Measurements from ENCODE around the gene AGPAT3.

AGPAT3 gene

GRCh38 chr21:43909741-43910400 is 44.8 kb downstream of the AGPAT3 start:
- DNase-seq: peak in 2 of 3 experiments; percentile 12 to 14

GRCh38 chr21:43910460-43910859 is 45.4 kb downstream of the AGPAT3 start:
- no peak for DNase-seq

- no peak for DNase-seq
These were observed 46.3 kb downstream of the AGPAT3 start for GRCh38 chr21:43911015-43911934.

GRCh38 chr21:43911935-43912487 is 47.0 kb downstream of the AGPAT3 start:
- no peak for DNase-seq

- DNase-seq: no peak
These were observed 47.5 kb downstream of the AGPAT3 start for GRCh38 chr21:43912500-43912899.

GRCh38 chr21:43912910-43913309 is 47.9 kb downstream of the AGPAT3 start:
- no peak for DNase-seq

GRCh38 chr21:43913928-43914327 is 48.9 kb downstream of the AGPAT3 start:
- no peak for DNase-seq

GRCh38 chr21:43916076-43916475 is 51.1 kb downstream of the AGPAT3 start:
- DNase-seq: no peak

GRCh38 chr21:43916691-43917514 is 51.9 kb downstream of the AGPAT3 start:
- no peak for DNase-seq

- no peak for DNase-seq
These were observed 52.7 kb downstream of the AGPAT3 start for GRCh38 chr21:43917515-43918384.

- no peak for DNase-seq
These were observed 53.4 kb downstream of the AGPAT3 start for GRCh38 chr21:43918385-43918947.

- no peak for DNase-seq
These were observed 54.3 kb downstream of the AGPAT3 start for GRCh38 chr21:43919283-43919682.

GRCh38 chr21:43919871-43920801 is 55.1 kb downstream of the AGPAT3 start:
- DNase-seq: peak in 2 of 3 experiments; percentile 58 to 81

- DNase-seq: peak in 2 of 3 experiments; percentile 65 to 87
These were observed 56.6 kb downstream of the AGPAT3 start for GRCh38 chr21:43921571-43921978.

GRCh38 chr21:43921979-43922945 is 57.2 kb downstream of the AGPAT3 start:
- no peak for DNase-seq

- no peak for DNase-seq
These were observed 57.9 kb downstream of the AGPAT3 start for GRCh38 chr21:43922949-43923348.

GRCh38 chr21:43923391-43923790 is 58.4 kb downstream of the AGPAT3 start:
- no peak for DNase-seq

GRCh38 chr21:43924421-43925095 is 59.5 kb downstream of the AGPAT3 start:
- DNase-seq: no peak
